GM23338 (cell line): ENCODE data around the gene MLH1. TPM values are rescaled to one million over a fixed set of nuclear protein-coding genes. Genes with fewer than 3 reads are reported as not detected.

Experiments used
- ATAC-seq: fragments of 200-7000 bp; cut with Tn5 transposase; 3 replicates; pipeline ENCODE4 v1.9.1; 2020
- DNase-seq: peaks from one replicate; pipeline ENCODE4 v3.0.0-alpha.2; 2015; ENCODE audit warnings: low spot score
- H2AFZ ChIP-seq: fragments of 200-600 bp; sonication (generic); 2 replicates; pipeline ENCODE4 v1.8.0; 2016; ENCODE audit warnings: antibody characterized with exemption, mild to moderate bottlenecking, moderate library complexity
- H3F3A ChIP-seq: fragments of 200-600 bp; sonication (generic); replicated peaks from 2 replicates; pipeline ENCODE4 v1.8.0; 2017; ENCODE audit warnings: antibody characterized with exemption, mixed run types, low read depth
- H3K27ac ChIP-seq: fragments of 200-600 bp; sonication (generic); 2 replicates; pipeline ENCODE4 v1.6.1; 2016; ENCODE audit warnings: low read depth
- H3K27me3 ChIP-seq: fragments of 200-600 bp; sonication (generic); 2 replicates; pipeline ENCODE4 v1.8.0; 2016; ENCODE audit warnings: mild to moderate bottlenecking, mixed run types, moderate library complexity; ENCODE audit not compliant: insufficient read depth
- H3K36me3 ChIP-seq: fragments of 200-600 bp; sonication (generic); 2 replicates; pipeline ENCODE4 v1.8.0; 2016; ENCODE audit warnings: mild to moderate bottlenecking; ENCODE audit not compliant: insufficient read depth
- H3K4me1 ChIP-seq: fragments of 200-600 bp; sonication (generic); 2 replicates; pipeline ENCODE4 v1.8.0; 2016; ENCODE audit warnings: mild to moderate bottlenecking, moderate library complexity; ENCODE audit not compliant: insufficient read depth
- H3K4me2 ChIP-seq: fragments of 200-600 bp; sonication (generic); 2 replicates; pipeline ENCODE4 v1.7.1; 2017; ENCODE audit warnings: mixed run types
- H3K4me3 ChIP-seq: fragments of 200-600 bp; sonication (generic); 2 replicates; pipeline ENCODE4 v1.6.1; 2016; ENCODE audit warnings: mixed run types
- H3K79me2 ChIP-seq: fragments of 200-600 bp; sonication (generic); replicated peaks from 2 replicates; pipeline ENCODE4 v1.8.0; 2017; ENCODE audit warnings: mild to moderate bottlenecking; ENCODE audit not compliant: insufficient read depth
- H3K9me2 ChIP-seq: fragments of 200-600 bp; sonication (generic); 2 replicates; pipeline ENCODE4 v1.8.0; 2017; ENCODE audit not compliant: insufficient read depth
- H4K20me1 ChIP-seq: fragments of 200-600 bp; sonication (generic); replicated peaks from 2 replicates; pipeline ENCODE4 v1.8.0; 2017; ENCODE audit warnings: mild to moderate bottlenecking; ENCODE audit not compliant: insufficient read depth
- H3K27ac Mint-ChIP-seq: 2 replicates; pipeline ENCODE4 v1.8.0; 2020; ENCODE audit warnings: inconsistent platforms, mild to moderate bottlenecking, moderate library complexity, mixed read lengths
- H3K27me3 Mint-ChIP-seq: 3 replicates; pipeline ENCODE4 v1.8.0; 2022; ENCODE audit warnings: low read depth, mild to moderate bottlenecking, moderate library complexity, mixed read lengths, inconsistent platforms; ENCODE audit not compliant: insufficient read depth, poor library complexity
- H3K36me3 Mint-ChIP-seq: 3 replicates; pipeline ENCODE4 v1.8.0; 2021; ENCODE audit warnings: low read depth, mild to moderate bottlenecking, inconsistent platforms, moderate library complexity, mixed read lengths
- H3K4me1 Mint-ChIP-seq: 3 replicates; pipeline ENCODE4 v1.8.0; 2020; ENCODE audit warnings: mild to moderate bottlenecking, inconsistent platforms, mixed read lengths
- H3K4me3 Mint-ChIP-seq: 3 replicates; pipeline ENCODE4 v1.8.0; 2021; ENCODE audit warnings: moderate library complexity, mild to moderate bottlenecking, inconsistent platforms, mixed read lengths
- H3K9me3 Mint-ChIP-seq: 3 replicates; pipeline ENCODE4 v1.8.0; 2020; ENCODE audit warnings: moderate library complexity, mild to moderate bottlenecking, inconsistent platforms, mixed read lengths
- CREB1 ChIP-seq: fragments of 250-450 bp; sonication (Bioruptor Pico); IDR thresholded peaks from 2 replicates; pipeline ENCODE4 v1.5.0; 2020; ENCODE audit warnings: low read depth, mild to moderate bottlenecking, moderate library complexity
- CTCF ChIP-seq, 2 experiments: fragments of 200-600 bp in 1 of 2; sonication (generic) in 1 of 2; conservative IDR thresholded peaks; 2 replicates each; pipeline versions ENCODE4 v1.5.1 to v1.6.1; 2016 to 2017; ENCODE audit warnings: antibody characterized with exemption in 2 of 2, low read depth in 2 of 2, mild to moderate bottlenecking in 2 of 2, moderate library complexity in 1 of 2
- ETS1 ChIP-seq: IDR thresholded peaks from 2 replicates; pipeline ENCODE4 v1.6.1; 2016; ENCODE audit warnings: antibody characterized with exemption
- EZH2 ChIP-seq: fragments of 200-600 bp; sonication (generic); IDR thresholded peaks from one replicate; pipeline ENCODE4 v1.8.0; 2017; ENCODE audit warnings: antibody characterized with exemption, mild to moderate bottlenecking, low read depth; ENCODE audit not compliant: unreplicated experiment
- POLR2AphosphoS5 ChIP-seq: IDR thresholded peaks from 2 replicates; pipeline ENCODE4 v1.6.1; 2016; ENCODE audit warnings: antibody characterized with exemption, low read depth
- REST ChIP-seq: IDR thresholded peaks from one replicate; pipeline ENCODE4 v1.6.1; 2018; ENCODE audit warnings: antibody characterized with exemption; ENCODE audit not compliant: unreplicated experiment
- STAT1 ChIP-seq: IDR thresholded peaks from one replicate; pipeline ENCODE4 v1.6.1; 2016; ENCODE audit warnings: antibody characterized with exemption; ENCODE audit not compliant: unreplicated experiment
- ZNF114 ChIP-seq: fragments of 250-450 bp; sonication (Bioruptor Pico); IDR thresholded peaks from 2 replicates; pipeline ENCODE4 v1.5.0; 2020; ENCODE audit warnings: mild to moderate bottlenecking, moderate library complexity
- ZNF331 ChIP-seq: fragments of 250-450 bp; sonication (Bioruptor Pico); IDR thresholded peaks from 2 replicates; pipeline ENCODE4 v1.5.0; 2020; ENCODE audit warnings: low read depth, mild to moderate bottlenecking, moderate library complexity
- polyA plus RNA-seq: library from polyadenylated mRNA; unstranded; fragments of >200 nt; fragmentation: Nextera tagmentation; extraction: Ambion mirVana; gene quantifications from 2 replicates; pipeline ENCODE4 v1.2.1, GENCODE V29; 2016
- total RNA-seq: library from RNA; depleted of rRNA; stranded (reverse); fragments of >200 nt; shearing (Covaris generic); gene quantifications from 2 replicates; pipeline ENCODE4 v1.2.3, GENCODE V29; 2014

The MLH1 gene
- total and polyA plus RNA-seq, 2 experiments from 2014 or later, result 31.7 to 58.0 TPM

- TF ChIP-seq CTCF (conservative IDR thresholded peaks at IDR 0.05; ENCODE audit: low read depth in 2 of 2) (no peak), ZNF114 (CRISPR knock-in tag) (no peak), REST (no peak)
Observed at GRCh38 chr3:37015642-37016041, 22.3 kb downstream of the MLH1 start (continued).

GRCh38 chr3:37016903-37017302 is 23.6 kb downstream of the MLH1 start:
- Mint-ChIP-seq H3K9me3 (no peaks in the 10 kb centered on the region), H3K27me3 (peaks cover 3% of the 10 kb centered on the region)
- no peaks in the 10 kb centered on the region for H3K9me2 ChIP-seq
- TF ChIP-seq CTCF (conservative IDR thresholded peaks at IDR 0.05; ENCODE audit: low read depth in 2 of 2), result no peak
- no peak for TF ChIP-seq CREB1 (CRISPR knock-in tag)
- TF ChIP-seq REST, result no peak
- no peak for TF ChIP-seq ZNF114 (CRISPR knock-in tag)
- TF ChIP-seq ETS1, result no peak
- TF ChIP-seq ZNF331 (CRISPR knock-in tag), result no peak
- no peak for TF ChIP-seq POLR2AphosphoS5
- no peak for TF ChIP-seq EZH2
- no peak for TF ChIP-seq STAT1

More at GRCh38 chr3:37016903-37017302, 23.6 kb downstream of the MLH1 start:
- no peaks in the 10 kb centered on the region for H3K4me1 Mint-ChIP-seq
- Histone ChIP-seq H3K4me3 (no peak overlapping the region), H4K20me1 (no peaks in the 10 kb centered on the region; the same call in 1 of the 2 replicates), H3F3A (no peaks in the 10 kb centered on the region), H3K4me2 (no peak overlapping the region), H3K36me3 (peaks cover 53% of the 10 kb centered on the region), H3K79me2 (no peaks in the 10 kb centered on the region), H2AFZ (no peak overlapping the region), H3K4me1 (no peaks in the 10 kb centered on the region), H3K27me3 (no peaks in the 10 kb centered on the region), H3K27ac (no peak overlapping the region)
- DNase-seq, result no peak
- H3K4me3 Mint-ChIP-seq, result no peak overlapping the region
- peaks cover 84% of the 10 kb centered on the region for H3K36me3 Mint-ChIP-seq
- no peak overlapping the region for H3K27ac Mint-ChIP-seq
- no peak for ATAC-seq
